GM23338 (cell line): ENCODE results near the gene C20orf141.

Experiments used
- CTCF ChIP-seq, 2 experiments: fragments of 200-600 bp in 1 of 2; sonication (generic) in 1 of 2; conservative IDR thresholded peaks; 2 replicates each; pipeline versions ENCODE4 v1.5.1 to v1.6.1; 2016 to 2017; ENCODE audit warnings: antibody characterized with exemption in 2 of 2, low read depth in 2 of 2, mild to moderate bottlenecking in 2 of 2, moderate library complexity in 1 of 2
- EZH2 ChIP-seq: fragments of 200-600 bp; sonication (generic); IDR thresholded peaks from one replicate; pipeline ENCODE4 v1.8.0; 2017; ENCODE audit warnings: antibody characterized with exemption, mild to moderate bottlenecking, low read depth; ENCODE audit not compliant: unreplicated experiment
- POLR2AphosphoS5 ChIP-seq: IDR thresholded peaks from 2 replicates; pipeline ENCODE4 v1.6.1; 2016; ENCODE audit warnings: antibody characterized with exemption, low read depth
- REST ChIP-seq: IDR thresholded peaks from one replicate; pipeline ENCODE4 v1.6.1; 2018; ENCODE audit warnings: antibody characterized with exemption; ENCODE audit not compliant: unreplicated experiment

GRCh38 chr20:2783908-2784566, 30.8 kb upstream of the C20orf141 start:
- no peak for TF ChIP-seq CTCF (conservative IDR thresholded peaks at IDR 0.05; ENCODE audit: low read depth in 2 of 2)
- no peak for TF ChIP-seq POLR2AphosphoS5
- TF ChIP-seq EZH2 = no peak
- no peak for TF ChIP-seq REST
